DND-41 (cell line): Measurements from ENCODE around the gene C9orf85.

Experiments
- EZH2 ChIP-seq: IDR thresholded peaks from 3 replicates; pipeline ENCODE4 v1.6.1; 2012; ENCODE audit warnings: borderline replicate concordance, low read depth, mild to moderate bottlenecking, moderate library complexity, low read length, inconsistent platforms; ENCODE audit not compliant: severe bottlenecking
- TF ChIP-seq, protein P1 (sequence below): IDR thresholded peaks from 2 replicates; pipeline ENCODE4 v1.5.1; 2012; ENCODE audit warnings: borderline replicate concordance, low read length, moderate library complexity, mild to moderate bottlenecking; ENCODE audit not compliant: poor library complexity, severe bottlenecking; ENCODE audit errors: extremely low read depth

- TF ChIP-seq, protein P1, sequence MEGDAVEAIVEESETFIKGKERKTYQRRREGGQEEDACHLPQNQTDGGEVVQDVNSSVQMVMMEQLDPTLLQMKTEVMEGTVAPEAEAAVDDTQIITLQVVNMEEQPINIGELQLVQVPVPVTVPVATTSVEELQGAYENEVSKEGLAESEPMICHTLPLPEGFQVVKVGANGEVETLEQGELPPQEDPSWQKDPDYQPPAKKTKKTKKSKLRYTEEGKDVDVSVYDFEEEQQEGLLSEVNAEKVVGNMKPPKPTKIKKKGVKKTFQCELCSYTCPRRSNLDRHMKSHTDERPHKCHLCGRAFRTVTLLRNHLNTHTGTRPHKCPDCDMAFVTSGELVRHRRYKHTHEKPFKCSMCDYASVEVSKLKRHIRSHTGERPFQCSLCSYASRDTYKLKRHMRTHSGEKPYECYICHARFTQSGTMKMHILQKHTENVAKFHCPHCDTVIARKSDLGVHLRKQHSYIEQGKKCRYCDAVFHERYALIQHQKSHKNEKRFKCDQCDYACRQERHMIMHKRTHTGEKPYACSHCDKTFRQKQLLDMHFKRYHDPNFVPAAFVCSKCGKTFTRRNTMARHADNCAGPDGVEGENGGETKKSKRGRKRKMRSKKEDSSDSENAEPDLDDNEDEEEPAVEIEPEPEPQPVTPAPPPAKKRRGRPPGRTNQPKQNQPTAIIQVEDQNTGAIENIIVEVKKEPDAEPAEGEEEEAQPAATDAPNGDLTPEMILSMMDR, result no peak
- TF ChIP-seq EZH2, result no peak
These were observed 24.9 kb upstream of the C9orf85 start for GRCh38 chr9:71886541-71886940.
